ENCODE measurements around the gene ORM1. TPM values are rescaled to one million over a fixed set of nuclear protein-coding genes. Genes with fewer than 3 reads are reported as not detected.

The ORM1 gene
- total and polyA plus RNA-seq, 2 donors (not counting 3 experiments of a cell fraction or from before 2014, with no cell fraction given) = not detected

DNA sequence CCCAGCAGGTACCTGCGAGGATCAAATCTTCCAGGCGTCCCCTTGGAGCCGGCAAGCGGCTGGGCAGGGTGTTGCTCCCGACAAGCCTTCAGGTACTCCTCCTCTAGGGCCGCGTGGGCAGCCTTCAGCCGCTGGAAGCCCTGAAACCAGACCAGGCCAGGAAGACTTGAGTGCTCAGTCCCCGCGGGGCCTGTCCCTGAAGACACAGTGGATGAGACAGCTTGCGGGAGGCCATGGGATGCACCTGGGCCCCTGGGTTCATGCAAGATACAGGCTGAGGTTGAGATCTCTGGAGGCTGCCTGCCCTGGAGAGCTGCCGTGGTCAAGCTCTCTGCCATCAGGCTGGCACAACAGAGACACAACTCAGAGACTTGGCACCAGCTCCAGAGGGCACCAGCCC lies 39.5 kb downstream of the ORM1 start:
- dilution Hi-C loops (cut with MboI; ENCODE audit: extremely low pct_ligation_motif_present, low sequenced_read_pairs) = no loop called here
- no peak for FAIRE-seq

More for the DNA sequence above, 39.5 kb downstream of the ORM1 start:
- H3K79me2 ChIP-seq (ENCODE audit: control insufficient read depth, insufficient read depth, low read length) = no peaks in the 10 kb centered on the region
- ChIA-PET CTCF (no interaction called here), POLR2A (no interaction called here)
- DNase-seq (ENCODE audit: low read depth, low spot score) = no peak
- no peak overlapping the region for H3K4me3 ChIP-seq (replicated peaks in 1 of 3; ENCODE audit: insufficient read depth in 1 of 3, low read depth in 1 of 3, low read length in 3 of 3)
- H3K4me2 ChIP-seq (ENCODE audit: insufficient read depth, low read length) = no peak overlapping the region
- H3K9ac ChIP-seq (replicated peaks; ENCODE audit: extremely low read depth, insufficient read depth, low read length) = no peak overlapping the region
- no peaks in the 10 kb centered on the region for H3K27me3 ChIP-seq (ENCODE audit: control insufficient read depth in 2 of 2, insufficient read depth in 2 of 2, low read length in 2 of 2)
- H3K9me1 ChIP-seq (replicated peaks; ENCODE audit: control insufficient read depth, extremely low read depth, insufficient read depth, low read length) = no peaks in the 10 kb centered on the region
- no peaks in the 10 kb centered on the region for H3K9me3 ChIP-seq (replicated peaks; ENCODE audit: control insufficient read depth, insufficient read depth, low read length)
- peaks cover 6 to 39% of the 10 kb centered on the region in 2 experiments for H3K36me3 ChIP-seq (ENCODE audit: control insufficient read depth in 2 of 2, extremely low read depth in 1 of 2, insufficient read depth in 2 of 2, low read length in 2 of 2)
- H3K27ac ChIP-seq (ENCODE audit: insufficient read depth, low read depth, low read length) = no peak overlapping the region
- H2AFZ ChIP-seq (ENCODE audit: low read depth, low read length) = no peak overlapping the region
- no peaks in the 10 kb centered on the region for H3K4me1 ChIP-seq (ENCODE audit: control insufficient read depth, extremely low read depth, insufficient read depth, low read length)
- no TSS peak for BruUV-seq (replicated peaks)
- TF ChIP-seq JUN (IDR thresholded peaks at IDR 0.05; ENCODE audit: borderline replicate concordance, insufficient read depth, insufficient read length, low read depth) = no peak
- no peak for TF ChIP-seq POLR2A (IDR thresholded peaks at IDR 0.05; ENCODE audit: low read depth, low read length)
- no peak for TF ChIP-seq MYC (IDR thresholded peaks at IDR 0.05; ENCODE audit: low read depth, low read length)
- no peak for TF ChIP-seq POLR2AphosphoS5 (IDR thresholded peaks at IDR 0.05; ENCODE audit: insufficient read depth, low read depth, low read length)
- no peak for TF ChIP-seq FOS (IDR thresholded peaks at IDR 0.05; ENCODE audit: borderline replicate concordance, insufficient read depth, low read length)
- no peak for TF ChIP-seq GATA2 (IDR thresholded peaks at IDR 0.05; ENCODE audit: insufficient read depth, insufficient read length, low read depth, low read length)
- TF ChIP-seq, protein P1, sequence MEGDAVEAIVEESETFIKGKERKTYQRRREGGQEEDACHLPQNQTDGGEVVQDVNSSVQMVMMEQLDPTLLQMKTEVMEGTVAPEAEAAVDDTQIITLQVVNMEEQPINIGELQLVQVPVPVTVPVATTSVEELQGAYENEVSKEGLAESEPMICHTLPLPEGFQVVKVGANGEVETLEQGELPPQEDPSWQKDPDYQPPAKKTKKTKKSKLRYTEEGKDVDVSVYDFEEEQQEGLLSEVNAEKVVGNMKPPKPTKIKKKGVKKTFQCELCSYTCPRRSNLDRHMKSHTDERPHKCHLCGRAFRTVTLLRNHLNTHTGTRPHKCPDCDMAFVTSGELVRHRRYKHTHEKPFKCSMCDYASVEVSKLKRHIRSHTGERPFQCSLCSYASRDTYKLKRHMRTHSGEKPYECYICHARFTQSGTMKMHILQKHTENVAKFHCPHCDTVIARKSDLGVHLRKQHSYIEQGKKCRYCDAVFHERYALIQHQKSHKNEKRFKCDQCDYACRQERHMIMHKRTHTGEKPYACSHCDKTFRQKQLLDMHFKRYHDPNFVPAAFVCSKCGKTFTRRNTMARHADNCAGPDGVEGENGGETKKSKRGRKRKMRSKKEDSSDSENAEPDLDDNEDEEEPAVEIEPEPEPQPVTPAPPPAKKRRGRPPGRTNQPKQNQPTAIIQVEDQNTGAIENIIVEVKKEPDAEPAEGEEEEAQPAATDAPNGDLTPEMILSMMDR (IDR thresholded peaks at IDR 0.05; ENCODE audit: extremely low read depth in 1 of 2, insufficient read depth in 1 of 2, low read depth in 1 of 2, low read length in 2 of 2) = no peak
- TF ChIP-seq EZH2 (IDR thresholded peaks at IDR 0.05; ENCODE audit: borderline replicate concordance, low read depth, low read length, severe bottlenecking) = no peak
- TF ChIP-seq, protein P2, sequence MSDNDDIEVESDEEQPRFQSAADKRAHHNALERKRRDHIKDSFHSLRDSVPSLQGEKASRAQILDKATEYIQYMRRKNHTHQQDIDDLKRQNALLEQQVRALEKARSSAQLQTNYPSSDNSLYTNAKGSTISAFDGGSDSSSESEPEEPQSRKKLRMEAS (IDR thresholded peaks at IDR 0.05; ENCODE audit: insufficient read depth, insufficient read length) = no peak
- intact Hi-C loops (cut with micrococcal nuclease) = no loop called here
- no peaks in the 10 kb centered on the region for H4K20me1 ChIP-seq (replicated peaks; ENCODE audit: control insufficient read depth, extremely low read depth, insufficient read depth, low read length)
